ENCODE data around the gene TGIF2.

DNA sequence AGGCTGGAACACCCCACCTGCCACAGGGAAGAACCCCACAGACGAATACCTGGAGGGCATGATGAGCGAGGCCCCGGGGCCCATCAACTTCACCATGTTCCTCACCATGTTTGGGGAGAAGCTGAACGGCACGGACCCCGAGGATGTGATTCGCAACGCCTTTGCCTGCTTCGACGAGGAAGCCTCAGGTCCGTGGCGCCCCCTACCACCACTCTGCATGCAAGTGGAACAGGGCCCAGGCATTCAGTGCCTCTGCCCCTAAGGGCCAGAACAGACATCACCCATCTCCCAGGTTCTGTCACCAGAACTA is 25.4 kb upstream of the TGIF2 start:
- TF ChIP-seq, protein P1, sequence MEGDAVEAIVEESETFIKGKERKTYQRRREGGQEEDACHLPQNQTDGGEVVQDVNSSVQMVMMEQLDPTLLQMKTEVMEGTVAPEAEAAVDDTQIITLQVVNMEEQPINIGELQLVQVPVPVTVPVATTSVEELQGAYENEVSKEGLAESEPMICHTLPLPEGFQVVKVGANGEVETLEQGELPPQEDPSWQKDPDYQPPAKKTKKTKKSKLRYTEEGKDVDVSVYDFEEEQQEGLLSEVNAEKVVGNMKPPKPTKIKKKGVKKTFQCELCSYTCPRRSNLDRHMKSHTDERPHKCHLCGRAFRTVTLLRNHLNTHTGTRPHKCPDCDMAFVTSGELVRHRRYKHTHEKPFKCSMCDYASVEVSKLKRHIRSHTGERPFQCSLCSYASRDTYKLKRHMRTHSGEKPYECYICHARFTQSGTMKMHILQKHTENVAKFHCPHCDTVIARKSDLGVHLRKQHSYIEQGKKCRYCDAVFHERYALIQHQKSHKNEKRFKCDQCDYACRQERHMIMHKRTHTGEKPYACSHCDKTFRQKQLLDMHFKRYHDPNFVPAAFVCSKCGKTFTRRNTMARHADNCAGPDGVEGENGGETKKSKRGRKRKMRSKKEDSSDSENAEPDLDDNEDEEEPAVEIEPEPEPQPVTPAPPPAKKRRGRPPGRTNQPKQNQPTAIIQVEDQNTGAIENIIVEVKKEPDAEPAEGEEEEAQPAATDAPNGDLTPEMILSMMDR (IDR thresholded peaks at IDR 0.05), result no peak
- TF ChIP-seq POLR2A (IDR thresholded peaks at IDR 0.05) (no peak), POLR2AphosphoS5 (IDR thresholded peaks at IDR 0.05) (no peak), EP300 (IDR thresholded peaks at IDR 0.05) (no peak)
